Measurements from ENCODE around the gene CTIF.

The CTIF gene

GRCh38 chr18:48795696-48796095, 256.9 kb downstream of the CTIF start:
- no peak for DNase-seq

- no peak for DNase-seq
Observed at GRCh38 chr18:48796491-48797205, 257.8 kb downstream of the CTIF start.

GRCh38 chr18:48797841-48798255, 259.0 kb downstream of the CTIF start:
- peak; percentile 79 for DNase-seq

GRCh38 chr18:48798334-48799245, 259.8 kb downstream of the CTIF start:
- no peak for DNase-seq

GRCh38 chr18:48799724-48800315, 261.0 kb downstream of the CTIF start:
- DNase-seq: no peak

GRCh38 chr18:48800466-48800865, 261.6 kb downstream of the CTIF start:
- DNase-seq: no peak

- DNase-seq: no peak
Observed at GRCh38 chr18:48800876-48801727, 262.3 kb downstream of the CTIF start.

- no peak for DNase-seq
Observed at GRCh38 chr18:48801728-48802542, 263.1 kb downstream of the CTIF start.

- DNase-seq: no peak
Observed at GRCh38 chr18:48802543-48803290, 263.9 kb downstream of the CTIF start.

GRCh38 chr18:48803518-48803917, 264.7 kb downstream of the CTIF start:
- DNase-seq: no peak

GRCh38 chr18:48803951-48804855, 265.4 kb downstream of the CTIF start:
- DNase-seq: no peak

- no peak for DNase-seq
Observed at GRCh38 chr18:48804856-48805610, 266.2 kb downstream of the CTIF start.

- no peak for DNase-seq
Observed at GRCh38 chr18:48805826-48806535, 267.1 kb downstream of the CTIF start.

GRCh38 chr18:48806551-48807261, 267.9 kb downstream of the CTIF start:
- DNase-seq: no peak

- DNase-seq: no peak
Observed at GRCh38 chr18:48808476-48808875, 269.6 kb downstream of the CTIF start.

GRCh38 chr18:48809365-48809764, 270.5 kb downstream of the CTIF start:
- DNase-seq: no peak

- no peak for DNase-seq
Observed at GRCh38 chr18:48810805-48811204, 272.0 kb downstream of the CTIF start.

- DNase-seq: no peak
Observed at GRCh38 chr18:48811401-48811800, 272.6 kb downstream of the CTIF start.
